Prostate gland (tissue), 2 donors: ENCODE measurements around the gene BRSK2. TPM values are rescaled to one million over a fixed set of nuclear protein-coding genes. Genes with fewer than 3 reads are reported as not detected.
"Not testable (repeated sequence)": the region's sequence is repeated elsewhere in the genome, so short reads cannot be mapped to it uniquely, and the experiment has no call there.

Source experiments
- DNase-seq: peaks from one replicate; pipeline ENCODE4 v3.0.0-alpha.2; 2019; ENCODE audit warnings: low spot score
- H3K27ac ChIP-seq, 2 donors: fragments of 200-600 bp; sonication (generic); 2 replicates each; pipeline ENCODE4 v1.5.1; 2017 to 2019
- H3K27me3 ChIP-seq: fragments of 200-600 bp; sonication (generic); replicated peaks from 2 replicates; pipeline ENCODE4 v1.5.1; 2019; ENCODE audit not compliant: insufficient read depth
- H3K36me3 ChIP-seq, 2 donors: fragments of 200-600 bp; sonication (generic); 1 replicate in 1 of 2; 2 replicates in 1 of 2; pipeline versions ENCODE4 v1.5.1 to v1.8.1; 2017 to 2019
- H3K4me1 ChIP-seq: fragments of 200-600 bp; sonication (generic); replicated peaks from 2 replicates; pipeline ENCODE4 v1.5.1; 2019
- H3K4me3 ChIP-seq, 2 donors: fragments of 200-600 bp; sonication (generic); 2 replicates each; pipeline ENCODE4 v1.5.1; 2017 to 2019
- H3K9me3 ChIP-seq: fragments of 200-600 bp; sonication (generic); 2 replicates; pipeline ENCODE4 v1.5.1; 2017
- POLR2A ChIP-seq: fragments of 450-650 bp; IDR thresholded peaks from one replicate; pipeline ENCODE4 v1.6.1; 2016; ENCODE audit warnings: antibody characterized with exemption, mild to moderate bottlenecking
- POLR2AphosphoS5 ChIP-seq: sonication (generic); formaldehyde crosslinking; IDR thresholded peaks from one replicate; pipeline ENCODE4 v1.6.1; 2017; ENCODE audit warnings: antibody characterized with exemption
- WGBS: methylation state at CpG from one replicate; pipeline ENCODE4 v1.1.5; 2018; 5-methylcytosine and 5-hydroxymethylcytosine counted together
- intact Hi-C: fragments of 100-400 bp; cut with DNase I; formaldehyde crosslinking; loops from one replicate; pipeline ENCODE4 v1.14.2; 2022
- total RNA-seq, 2 donors: library from RNA; depleted of rRNA; stranded (reverse); fragments of >200 nt; gene quantifications; one replicate each; pipeline ENCODE4 v1.1.0, GENCODE V29; 2016
- TF ChIP-seq, protein P1 (sequence below), 4 experiments: fragments of 200-600 bp in 2 of 4; fragments of 450-650 bp in 2 of 4; sonication (generic) in 2 of 4; IDR thresholded peaks; 1 replicate in 3 of 4; 2 replicates in 1 of 4; pipeline ENCODE4 v1.5.1; 2016 to 2019; ENCODE audit warnings: antibody characterized with exemption in 4 of 4, mild to moderate bottlenecking in 2 of 4, moderate library complexity in 2 of 4

The BRSK2 gene
- total RNA-seq, 2 donors from 2014 or later = 0.96 to 29.7 TPM

DNA sequence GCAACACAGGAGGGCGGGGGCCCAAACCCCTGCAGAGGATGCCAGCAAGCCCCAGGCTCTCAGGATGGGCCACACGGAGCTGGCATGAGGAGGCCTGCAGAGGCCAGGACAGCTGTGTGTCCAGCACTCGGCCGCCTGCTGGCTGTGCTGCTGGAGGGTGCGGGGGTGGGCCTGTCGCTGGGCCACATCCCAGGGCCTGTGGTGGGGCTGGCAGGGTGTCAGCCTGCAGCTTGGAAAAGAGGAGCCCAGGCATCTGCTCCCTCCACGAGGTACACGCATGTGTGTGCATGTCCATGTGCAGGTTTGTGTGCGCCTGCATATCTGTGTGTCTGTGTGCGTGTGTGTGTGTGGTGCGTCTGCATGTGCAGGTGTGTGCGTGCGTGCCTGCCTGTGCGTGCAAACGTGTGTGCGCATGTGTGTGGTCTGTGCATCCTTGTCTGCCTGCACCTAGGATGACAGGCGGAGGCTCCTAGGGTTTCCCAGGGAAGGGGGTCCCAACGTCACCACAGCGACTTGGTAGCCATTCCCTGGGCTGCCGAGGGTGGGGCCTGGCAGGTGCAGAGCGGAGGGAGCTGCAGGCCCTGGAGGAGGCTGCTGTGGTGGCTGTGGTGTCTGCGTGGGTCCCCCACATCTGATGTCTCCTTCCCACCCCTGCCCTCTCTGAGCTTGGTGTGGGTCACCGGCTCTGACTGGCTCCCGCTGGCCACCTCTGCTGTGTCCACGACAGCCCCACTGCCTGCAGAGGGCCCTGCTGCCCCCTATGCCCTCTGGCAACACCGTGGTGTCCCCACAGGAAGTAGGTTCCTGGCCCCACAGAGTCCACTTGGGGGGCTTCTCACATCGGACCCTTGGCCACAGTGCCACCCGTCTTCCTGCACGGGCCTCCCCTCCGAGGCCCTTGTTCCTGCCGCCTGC, 17.1 kb downstream of the BRSK2 start:
- no peaks in the 10 kb centered on the region for H3K36me3 ChIP-seq
- no peak for TF ChIP-seq POLR2AphosphoS5
- TF ChIP-seq, protein P1, sequence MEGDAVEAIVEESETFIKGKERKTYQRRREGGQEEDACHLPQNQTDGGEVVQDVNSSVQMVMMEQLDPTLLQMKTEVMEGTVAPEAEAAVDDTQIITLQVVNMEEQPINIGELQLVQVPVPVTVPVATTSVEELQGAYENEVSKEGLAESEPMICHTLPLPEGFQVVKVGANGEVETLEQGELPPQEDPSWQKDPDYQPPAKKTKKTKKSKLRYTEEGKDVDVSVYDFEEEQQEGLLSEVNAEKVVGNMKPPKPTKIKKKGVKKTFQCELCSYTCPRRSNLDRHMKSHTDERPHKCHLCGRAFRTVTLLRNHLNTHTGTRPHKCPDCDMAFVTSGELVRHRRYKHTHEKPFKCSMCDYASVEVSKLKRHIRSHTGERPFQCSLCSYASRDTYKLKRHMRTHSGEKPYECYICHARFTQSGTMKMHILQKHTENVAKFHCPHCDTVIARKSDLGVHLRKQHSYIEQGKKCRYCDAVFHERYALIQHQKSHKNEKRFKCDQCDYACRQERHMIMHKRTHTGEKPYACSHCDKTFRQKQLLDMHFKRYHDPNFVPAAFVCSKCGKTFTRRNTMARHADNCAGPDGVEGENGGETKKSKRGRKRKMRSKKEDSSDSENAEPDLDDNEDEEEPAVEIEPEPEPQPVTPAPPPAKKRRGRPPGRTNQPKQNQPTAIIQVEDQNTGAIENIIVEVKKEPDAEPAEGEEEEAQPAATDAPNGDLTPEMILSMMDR (IDR thresholded peaks at IDR 0.05) = no peak
- TF ChIP-seq POLR2A = no peak
- H3K9me3 ChIP-seq = no peaks in the 10 kb centered on the region
- H3K4me1 ChIP-seq = no peaks in the 10 kb centered on the region
- peaks cover 14% of the 10 kb centered on the region for H3K27me3 ChIP-seq
- no peak overlapping the region for H3K27ac ChIP-seq
- DNase-seq = no peak
- H3K4me3 ChIP-seq = no peak overlapping the region
- intact Hi-C loops = no loop called here
- 71% methylated on average over 31 of the region's 31 CpGs for WGBS

DNA sequence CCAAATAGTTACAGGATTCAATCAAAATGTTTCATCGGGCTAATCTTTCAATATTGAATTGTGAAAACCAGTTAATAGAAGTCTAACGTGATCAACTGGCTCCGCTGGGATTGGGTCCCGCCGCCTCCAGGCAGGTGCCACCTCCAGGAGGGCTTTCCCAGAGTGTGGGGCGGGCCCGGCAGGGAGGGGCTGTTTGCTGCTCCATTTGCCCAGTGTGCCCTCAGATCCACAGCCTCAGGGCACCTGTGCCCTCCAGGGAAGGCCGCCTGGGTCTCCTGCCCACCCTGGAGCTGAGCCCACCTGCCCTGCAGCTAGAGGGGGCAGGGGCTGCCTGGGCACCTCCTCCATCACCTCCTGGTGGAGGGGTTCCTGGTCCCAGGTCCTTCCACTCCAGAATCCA, 17.9 kb downstream of the BRSK2 start:
- no peaks in the 10 kb centered on the region for H3K9me3 ChIP-seq
- intact Hi-C loops = no loop called here
- no peak for TF ChIP-seq POLR2AphosphoS5
- TF ChIP-seq POLR2A = no peak
- TF ChIP-seq, protein P1 (IDR thresholded peaks at IDR 0.05) = no peak
- no peak for DNase-seq
- H3K27ac ChIP-seq = no peak overlapping the region
- WGBS = 71% methylated on average over 8 of the region's 8 CpGs
- H3K27me3 ChIP-seq = peaks cover 14% of the 10 kb centered on the region
- H3K4me3 ChIP-seq = no peak overlapping the region
- no peaks in the 10 kb centered on the region for H3K36me3 ChIP-seq
- no peaks in the 10 kb centered on the region for H3K4me1 ChIP-seq

DNA sequence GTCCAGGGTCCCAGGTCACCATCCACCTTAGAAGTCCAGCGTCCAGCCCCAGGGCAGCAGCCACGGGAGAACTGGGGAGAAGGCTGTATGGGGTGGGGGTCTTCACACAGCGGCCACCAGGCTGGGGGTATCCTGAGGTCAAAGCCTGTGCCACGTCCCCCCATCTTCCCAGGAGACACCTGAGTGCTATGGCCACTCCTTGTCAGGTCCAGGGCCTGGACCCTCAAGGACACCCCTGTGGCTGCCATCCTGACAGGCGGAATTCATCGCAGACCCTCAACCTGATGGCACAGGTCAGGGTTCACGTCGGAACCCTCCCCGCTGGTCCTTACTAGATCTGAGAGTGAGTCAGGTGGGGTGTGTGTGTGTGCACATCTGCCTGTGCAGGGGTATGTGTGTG, 18.6 kb downstream of the BRSK2 start:
- Histone ChIP-seq H3K4me1 (no peaks in the 10 kb centered on the region), H3K9me3 (no peaks in the 10 kb centered on the region), H3K36me3 (no peaks in the 10 kb centered on the region), H3K27ac (no peak overlapping the region), H3K27me3 (peaks cover 14% of the 10 kb centered on the region), H3K4me3 (no peak overlapping the region)
- TF ChIP-seq, protein P1 (IDR thresholded peaks at IDR 0.05) = no peak
- TF ChIP-seq POLR2AphosphoS5 (no peak), POLR2A (no peak)
- DNase-seq = no peak
- intact Hi-C loops = no loop called here
- WGBS = 75% methylated on average over 9 of the region's 9 CpGs

DNA sequence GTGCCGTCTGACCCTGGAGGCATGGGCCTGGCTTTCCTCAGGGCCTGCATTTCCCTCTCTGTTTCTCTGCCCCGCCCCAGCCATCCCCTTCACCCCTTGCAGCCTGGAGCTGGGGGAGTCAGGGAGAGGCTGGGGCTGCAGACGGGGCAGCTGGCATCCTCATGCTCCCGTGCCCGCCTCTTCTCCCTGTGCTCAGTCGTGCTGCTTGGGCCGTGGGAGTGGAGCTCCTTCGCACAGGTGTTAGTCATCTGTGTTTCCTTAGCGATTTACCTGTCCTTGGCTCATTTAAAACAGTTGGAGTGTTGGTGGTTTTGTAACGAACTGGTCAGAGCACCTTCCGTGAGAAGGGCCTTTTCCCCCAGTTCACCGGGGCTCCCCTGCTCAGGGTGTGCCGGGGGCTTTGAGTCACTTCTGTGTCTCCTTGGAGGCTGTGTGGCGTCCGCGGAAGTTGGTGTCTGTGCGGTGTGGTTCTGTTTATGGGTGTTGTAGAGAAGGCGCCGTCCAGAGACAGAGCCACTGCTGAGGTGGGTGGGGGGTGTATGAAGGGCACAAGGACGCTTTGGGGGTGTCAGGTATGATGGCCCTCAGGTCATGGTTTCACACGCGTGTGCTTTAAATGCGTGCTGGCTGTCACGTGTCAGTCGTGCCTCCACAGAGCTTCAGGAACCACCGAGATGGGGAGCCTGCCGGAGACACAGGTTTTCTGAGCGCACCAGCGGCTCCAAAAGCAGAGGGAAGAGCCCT, 19.5 kb downstream of the BRSK2 start:
- H3K36me3 ChIP-seq = no peaks in the 10 kb centered on the region
- TF ChIP-seq POLR2A (no peak), POLR2AphosphoS5 (no peak)
- TF ChIP-seq, protein P1 (IDR thresholded peaks at IDR 0.05) = no peak
- H3K9me3 ChIP-seq = no peaks in the 10 kb centered on the region
- 70% methylated on average over 29 of the region's 29 CpGs for WGBS
- no peak overlapping the region for H3K27ac ChIP-seq
- no peak overlapping the region for H3K4me3 ChIP-seq
- peaks cover 14% of the 10 kb centered on the region for H3K27me3 ChIP-seq
- DNase-seq = no peak
- no peaks in the 10 kb centered on the region for H3K4me1 ChIP-seq
- intact Hi-C loops = no loop called here

DNA sequence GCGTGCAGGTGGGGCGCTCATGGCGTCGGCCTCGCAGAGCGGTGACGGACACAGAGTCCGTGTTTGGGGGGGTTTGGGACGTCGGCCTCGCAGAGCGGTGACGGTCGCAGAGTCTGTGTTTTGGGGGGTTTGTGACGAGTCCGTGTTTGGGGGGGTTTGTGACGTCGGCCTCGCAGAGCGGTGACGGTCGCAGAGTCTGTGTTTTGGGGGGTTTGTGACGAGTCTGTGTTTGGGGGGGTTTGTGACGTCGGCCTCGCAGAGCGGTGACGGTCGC, 20.1 kb downstream of the BRSK2 start:
- H3K9me3 ChIP-seq, intact Hi-C loops, H3K4me1 ChIP-seq, H3K27ac ChIP-seq, H3K4me3 ChIP-seq, DNase-seq, H3K36me3 ChIP-seq: not testable (repeated sequence)
- 77% methylated on average over 14 of the region's 29 CpGs for WGBS
- H3K27me3 ChIP-seq = peaks cover 14% of the 10 kb centered on the region
